Measurements from ENCODE around the gene ZSWIM4. TPM values are rescaled to one million over a fixed set of nuclear protein-coding genes. Genes with fewer than 3 reads are reported as not detected.

Gene ZSWIM4
- total RNA-seq, 1 donor from 2014 or later = 2.6 TPM

GRCh38 chr19:13817018-13817614 lies 21.9 kb downstream of the ZSWIM4 start:
- peak overlapping the region; percentile 51 for H3K4me3 ChIP-seq
- TF ChIP-seq CTCF (IDR thresholded peaks at IDR 0.05; ENCODE audit: borderline replicate concordance) = no peak
- intact Hi-C loops (cut with micrococcal nuclease) = no loop called here
- no peak overlapping the region for H3K27ac ChIP-seq (replicated peaks)
- H3K36me3 ChIP-seq = peaks cover 26% of the 10 kb centered on the region
- no peaks in the 10 kb centered on the region for H3K27me3 ChIP-seq (ENCODE audit: low read depth)
- no peaks in the 10 kb centered on the region for H3K4me1 ChIP-seq
- no peaks in the 10 kb centered on the region for H3K9me3 ChIP-seq (replicated peaks)
- no peak for DNase-seq

GRCh38 chr19:13817615-13818371 lies 22.6 kb downstream of the ZSWIM4 start:
- intact Hi-C loops (cut with micrococcal nuclease) = no loop called here
- Histone ChIP-seq H3K27ac (replicated peaks) (no peak overlapping the region), H3K9me3 (replicated peaks) (no peaks in the 10 kb centered on the region), H3K27me3 (ENCODE audit: low read depth) (no peaks in the 10 kb centered on the region), H3K36me3 (peaks cover 23% of the 10 kb centered on the region), H3K4me3 (peak overlapping the region; percentile 51), H3K4me1 (peaks cover 4% of the 10 kb centered on the region)
- no peak for DNase-seq
- TF ChIP-seq CTCF (IDR thresholded peaks at IDR 0.05; ENCODE audit: borderline replicate concordance) = no peak

GRCh38 chr19:13819238-13819637 lies 24.0 kb downstream of the ZSWIM4 start:
- no peak for TF ChIP-seq CTCF (IDR thresholded peaks at IDR 0.05; ENCODE audit: borderline replicate concordance)
- Histone ChIP-seq H3K4me1 (peaks cover 12% of the 10 kb centered on the region), H3K27me3 (ENCODE audit: low read depth) (no peaks in the 10 kb centered on the region), H3K27ac (replicated peaks) (no peak overlapping the region), H3K4me3 (no peak overlapping the region), H3K36me3 (peaks cover 14% of the 10 kb centered on the region), H3K9me3 (replicated peaks) (no peaks in the 10 kb centered on the region)
- DNase-seq = no peak
- intact Hi-C loops (cut with micrococcal nuclease) = no loop called here

- TF ChIP-seq CTCF (IDR thresholded peaks at IDR 0.05; ENCODE audit: borderline replicate concordance) = no peak
- Histone ChIP-seq H3K27ac (replicated peaks) (peak overlapping the region; percentile 66), H3K4me1 (peaks cover 12% of the 10 kb centered on the region), H3K4me3 (no peak overlapping the region), H3K9me3 (replicated peaks) (no peaks in the 10 kb centered on the region), H3K27me3 (ENCODE audit: low read depth) (no peaks in the 10 kb centered on the region), H3K36me3 (peaks cover 18% of the 10 kb centered on the region)
- intact Hi-C loops (cut with micrococcal nuclease) = no loop called here
- DNase-seq = no peak
Observed at GRCh38 chr19:13821292-13821691, 26.0 kb downstream of the ZSWIM4 start.

GRCh38 chr19:13823256-13823655 lies 28.0 kb downstream of the ZSWIM4 start:
- no peak overlapping the region for H3K4me3 ChIP-seq
- H3K27ac ChIP-seq (replicated peaks) = peak overlapping the region; percentile 73
- peaks cover 25% of the 10 kb centered on the region for H3K36me3 ChIP-seq
- peaks cover 12% of the 10 kb centered on the region for H3K4me1 ChIP-seq
- no peaks in the 10 kb centered on the region for H3K27me3 ChIP-seq (ENCODE audit: low read depth)
- intact Hi-C loops (cut with micrococcal nuclease) = no loop called here
- no peaks in the 10 kb centered on the region for H3K9me3 ChIP-seq (replicated peaks)
- TF ChIP-seq CTCF (IDR thresholded peaks at IDR 0.05; ENCODE audit: borderline replicate concordance) = no peak
- peak; percentile 69 for DNase-seq

Data from left ventricle myocardium inferior (tissue), 1 donor.